GM18517 (cell line): ENCODE measurements around the gene SYCE3.
"Not testable (repeated sequence)": the region's sequence is repeated elsewhere in the genome, so short reads cannot be mapped to it uniquely, and the experiment has no call there.

Experiments used
- ATAC-seq: cut with Tn5 transposase; IDR thresholded peaks from one replicate; pipeline ENCODE4 v1.9.1; 2021; ENCODE audit warnings: mild to moderate bottlenecking, moderate library complexity; ENCODE audit not compliant: unreplicated experiment

SYCE3 gene

GRCh38 chr22:50551160-50551752, 11.5 kb downstream of the SYCE3 start:
- no peak for ATAC-seq

DNA sequence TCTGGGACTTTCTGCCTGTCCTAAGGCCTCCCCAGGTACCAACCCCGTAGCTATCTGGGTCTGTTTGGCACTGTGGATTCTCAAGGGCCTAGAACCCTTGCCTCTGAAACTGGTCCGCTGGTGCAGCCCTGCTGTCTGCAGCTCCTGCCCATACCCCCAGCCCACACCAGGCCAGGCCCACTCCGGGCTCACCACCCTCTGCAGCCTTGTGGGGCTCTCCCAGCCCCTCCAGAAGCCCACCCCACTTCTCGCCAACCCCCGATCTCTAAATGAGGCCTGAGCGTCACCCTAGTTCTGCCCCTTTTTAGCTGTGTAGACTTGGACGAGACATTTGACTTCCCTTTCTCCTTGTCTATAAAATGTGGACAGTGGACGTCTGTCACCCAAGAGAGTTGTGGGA, 12.3 kb downstream of the SYCE3 start:
- no peak for ATAC-seq

DNA sequence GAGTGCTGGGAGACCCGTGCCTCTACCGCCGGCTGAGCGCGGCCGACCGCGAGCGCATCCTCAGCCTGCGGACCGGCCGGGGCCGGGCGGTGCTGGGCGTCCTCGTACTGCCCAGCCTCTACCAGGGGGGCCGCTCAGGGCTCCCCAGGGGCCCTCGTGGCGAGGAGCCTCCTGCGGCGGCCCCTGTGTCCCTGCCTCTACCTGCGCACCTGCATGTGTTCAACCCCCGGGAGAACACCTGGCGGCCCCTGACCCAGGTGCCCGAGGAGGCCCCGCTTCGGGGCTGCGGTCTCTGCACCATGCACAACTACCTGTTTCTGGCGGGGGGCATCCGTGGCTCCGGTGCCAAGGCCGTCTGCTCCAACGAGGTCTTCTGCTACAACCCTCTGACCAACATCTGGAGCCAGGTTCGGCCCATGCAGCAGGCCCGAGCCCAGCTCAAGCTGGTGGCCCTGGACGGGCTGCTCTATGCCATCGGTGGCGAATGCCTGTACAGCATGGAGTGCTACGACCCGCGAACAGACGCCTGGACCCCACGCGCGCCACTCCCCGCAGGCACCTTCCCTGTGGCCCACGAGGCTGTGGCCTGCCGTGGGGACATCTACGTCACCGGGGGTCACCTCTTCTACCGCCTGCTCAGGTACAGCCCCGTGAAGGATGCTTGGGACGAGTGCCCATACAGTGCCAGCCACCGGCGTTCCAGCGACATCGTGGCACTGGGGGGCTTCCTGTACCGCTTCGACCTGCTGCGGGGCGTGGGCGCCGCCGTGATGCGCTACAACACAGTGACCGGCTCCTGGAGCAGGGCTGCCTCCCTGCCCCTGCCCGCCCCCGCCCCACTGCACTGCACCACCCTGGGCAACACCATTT, 13.6 kb downstream of the SYCE3 start:
- ATAC-seq = no peak

- no peak for ATAC-seq
Measured at GRCh38 chr22:50548040-50548920, 14.4 kb downstream of the SYCE3 start.

DNA sequence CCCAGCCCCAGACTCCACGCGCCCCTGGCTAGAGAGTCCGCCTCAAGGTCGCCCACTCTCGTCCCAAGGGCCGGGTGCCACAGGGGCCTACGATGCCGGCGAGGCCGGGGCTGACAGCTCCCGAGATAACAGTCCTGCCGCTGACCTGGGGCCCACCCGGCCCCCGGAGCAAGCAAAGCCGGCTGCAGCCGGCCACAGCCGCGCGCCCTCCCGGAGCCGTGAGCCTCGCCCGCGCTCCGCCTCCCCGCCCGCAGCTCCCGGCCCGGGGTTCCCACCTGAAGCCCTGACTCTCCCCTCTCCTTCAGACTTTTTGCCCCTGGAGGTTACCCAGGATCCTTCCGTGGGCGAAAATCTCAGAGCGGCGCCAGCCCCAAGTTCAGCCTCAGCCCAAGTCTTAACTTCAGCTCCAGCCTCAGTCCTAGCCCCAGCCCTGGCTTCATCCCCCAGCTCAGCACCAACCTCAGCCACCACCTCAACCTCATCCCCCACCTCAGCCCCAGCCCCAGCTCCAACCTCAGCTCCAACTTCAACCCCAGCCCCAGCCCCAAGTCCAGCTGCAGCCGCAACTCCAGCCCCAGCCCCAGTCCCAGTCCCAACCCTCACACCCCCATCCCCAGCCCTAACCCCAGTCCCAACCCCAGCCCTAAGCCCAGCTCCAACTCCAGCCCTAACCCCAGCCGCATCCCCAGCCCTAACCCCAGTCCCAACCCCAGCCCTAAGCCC, 15.3 kb downstream of the SYCE3 start:
- ATAC-seq = no peak

DNA sequence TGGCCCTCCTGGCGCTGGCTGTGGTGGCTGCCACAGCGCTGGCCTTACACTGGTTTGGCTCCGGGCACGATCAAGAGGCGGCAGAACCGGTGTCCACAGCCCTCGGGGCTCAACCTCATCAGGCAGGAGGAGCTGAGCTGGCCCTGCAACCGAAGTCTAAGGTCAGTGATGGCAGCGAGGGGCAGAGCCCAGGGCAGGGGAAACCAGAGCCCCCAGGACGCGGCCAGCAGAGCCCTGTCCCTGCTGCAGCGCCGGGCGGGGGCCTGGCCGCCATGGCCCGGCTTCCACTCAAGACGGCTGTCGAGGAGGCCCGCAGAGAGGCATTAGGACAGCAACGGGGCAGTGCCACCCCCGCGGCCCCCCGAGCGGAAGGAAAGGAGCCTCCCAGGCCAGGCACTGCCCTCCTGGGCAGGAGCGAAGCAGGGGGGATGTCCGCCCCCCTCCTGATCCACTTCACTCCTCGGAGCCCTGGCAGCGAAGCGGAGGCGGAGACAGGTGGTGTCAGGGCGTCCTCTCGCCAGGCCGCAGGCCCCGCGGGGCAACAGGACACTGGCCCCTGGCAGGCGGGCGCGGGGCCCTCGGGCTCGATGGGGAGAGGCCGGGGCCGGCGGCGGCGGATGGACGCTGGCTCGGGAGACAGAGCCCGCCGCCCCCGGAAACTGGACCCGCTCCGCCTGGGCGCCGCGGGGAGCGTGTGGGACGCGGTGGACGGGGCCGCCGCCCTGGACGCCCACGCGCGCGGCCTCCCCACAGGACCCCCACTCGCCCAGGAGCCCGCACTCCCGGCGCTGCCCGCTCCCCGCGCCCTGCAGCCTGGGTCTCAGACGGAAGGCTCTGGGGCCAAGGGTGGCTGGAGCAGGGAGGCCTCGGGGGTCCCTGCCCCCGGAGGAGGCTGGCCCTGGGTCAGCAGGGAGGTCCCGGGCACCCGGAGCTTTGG, 16.1 kb downstream of the SYCE3 start:
- no peak for ATAC-seq

DNA sequence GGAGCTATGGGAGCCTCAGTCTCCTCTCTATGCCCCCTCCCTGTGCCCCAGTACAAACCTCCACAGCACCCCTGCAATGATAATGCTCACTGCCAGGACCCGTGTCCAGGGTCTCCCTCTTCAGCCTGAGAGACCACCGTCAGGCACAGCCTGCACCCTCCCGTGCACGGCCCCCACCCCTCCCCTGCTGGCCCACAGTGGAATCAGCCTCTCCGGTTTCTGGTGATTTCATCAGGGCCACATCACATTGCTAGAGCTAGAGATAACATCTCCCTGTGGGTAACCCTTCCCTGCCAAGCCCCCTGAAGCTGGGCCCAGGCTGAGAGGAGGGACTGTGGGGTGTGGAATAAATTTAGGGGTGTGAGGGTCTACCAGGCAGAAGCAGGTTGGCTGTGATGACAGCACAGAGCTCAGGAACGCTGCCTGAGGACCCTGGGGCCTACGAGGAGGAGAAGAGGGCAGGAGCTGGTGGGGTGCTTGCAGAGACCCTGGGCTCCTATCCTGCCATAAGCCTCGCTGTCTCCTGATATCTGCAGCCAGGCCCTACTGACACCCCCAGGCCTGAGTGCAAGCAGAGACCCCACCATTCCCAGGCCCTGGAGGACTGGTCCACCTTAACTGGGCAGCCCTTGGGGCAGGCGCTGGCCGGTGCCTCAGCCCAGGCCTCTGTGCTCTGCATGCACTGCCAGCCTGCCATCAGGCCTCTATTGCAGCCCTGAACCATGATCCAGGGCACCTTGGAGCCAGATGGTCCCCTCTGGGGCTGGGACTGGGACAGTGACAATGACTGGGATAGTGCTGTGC, 17.0 kb downstream of the SYCE3 start, which contains the start of gene KLHDC7B:
Gene KLHDC7B (plus strand): TSS at position 378 of the 804 bp plus-strand sequence. CDS start 345 bp downstream, at position 723.
- no peak for ATAC-seq

GRCh38 chr22:50544746-50545253, 17.9 kb downstream of the SYCE3 start:
- ATAC-seq = no peak

DNA sequence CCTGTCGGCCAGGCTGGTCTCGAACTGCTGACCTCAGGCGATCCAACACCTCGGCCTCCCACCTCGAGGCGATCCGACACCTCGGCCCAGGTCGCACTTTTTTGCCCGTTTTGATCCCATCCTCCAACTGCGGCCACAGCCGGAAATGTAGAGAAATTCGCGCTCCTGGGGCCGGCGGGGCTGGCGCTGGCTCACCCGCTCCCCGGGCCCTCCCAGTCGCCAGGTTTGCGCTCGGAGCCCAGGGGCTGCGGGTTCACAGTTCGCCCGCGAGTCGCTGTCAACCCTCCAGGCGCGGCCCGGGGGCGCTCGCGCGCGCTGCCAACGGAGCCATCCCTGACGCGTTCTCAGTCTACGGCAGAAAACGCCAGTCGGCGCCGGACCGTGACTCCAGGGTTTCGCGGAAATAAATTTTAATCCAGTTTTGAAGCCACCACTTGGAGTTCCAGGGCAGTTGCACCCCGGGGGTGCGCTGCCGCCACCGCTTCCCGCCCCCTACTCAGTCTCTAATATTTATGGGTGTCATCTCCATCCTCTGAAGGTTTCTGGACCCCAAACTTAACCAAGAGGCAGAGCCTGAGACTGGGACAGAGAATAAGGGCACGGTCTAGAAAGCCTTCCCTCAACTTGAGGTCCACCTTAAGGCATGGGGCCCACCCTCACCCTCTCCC, 18.5 kb downstream of the SYCE3 start:
- ATAC-seq = no peak

- ATAC-seq = no peak
Measured at GRCh38 chr22:50542416-50542927, 20.2 kb downstream of the SYCE3 start.

DNA sequence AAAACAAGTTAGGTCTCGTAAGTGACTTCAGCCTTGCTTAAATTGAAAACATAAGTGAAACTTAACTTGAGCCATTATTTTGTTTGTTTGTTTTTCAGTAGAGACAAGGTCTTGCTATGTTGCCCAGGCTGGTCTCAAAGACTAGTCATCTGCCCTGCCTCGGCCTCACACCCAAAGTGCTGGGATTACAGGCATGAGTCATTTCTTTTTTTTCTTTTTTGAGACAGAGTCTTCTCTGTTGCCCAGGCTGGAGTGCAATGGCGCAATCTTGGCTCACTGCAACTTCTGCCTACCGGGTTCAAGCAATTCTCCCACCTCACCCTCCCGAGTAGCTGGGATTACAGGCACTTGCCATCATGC, 21.1 kb downstream of the SYCE3 start:
- ATAC-seq = not testable (repeated sequence)

DNA sequence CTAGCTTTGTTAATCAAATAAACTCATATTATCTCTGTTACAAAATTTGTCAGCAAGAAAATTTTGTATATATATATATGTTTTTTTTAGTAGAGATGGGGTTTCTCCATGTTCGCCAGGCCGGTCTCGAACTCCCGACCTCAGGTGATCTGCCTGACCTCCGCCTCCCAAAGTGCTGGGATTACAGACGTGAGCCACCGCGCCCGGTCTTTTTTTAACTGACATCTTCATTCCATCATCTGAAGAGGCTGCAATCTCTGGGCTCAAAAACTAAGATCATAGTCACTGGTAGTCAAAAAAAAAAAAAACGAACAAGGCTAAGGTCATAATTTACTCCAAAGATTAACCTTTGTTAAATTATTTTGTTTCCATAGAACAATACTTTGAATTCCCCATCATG, 22.3 kb downstream of the SYCE3 start:
- ATAC-seq = no peak

GRCh38 chr22:50537765-50538164, 25.0 kb downstream of the SYCE3 start:
- ATAC-seq = no peak

DNA sequence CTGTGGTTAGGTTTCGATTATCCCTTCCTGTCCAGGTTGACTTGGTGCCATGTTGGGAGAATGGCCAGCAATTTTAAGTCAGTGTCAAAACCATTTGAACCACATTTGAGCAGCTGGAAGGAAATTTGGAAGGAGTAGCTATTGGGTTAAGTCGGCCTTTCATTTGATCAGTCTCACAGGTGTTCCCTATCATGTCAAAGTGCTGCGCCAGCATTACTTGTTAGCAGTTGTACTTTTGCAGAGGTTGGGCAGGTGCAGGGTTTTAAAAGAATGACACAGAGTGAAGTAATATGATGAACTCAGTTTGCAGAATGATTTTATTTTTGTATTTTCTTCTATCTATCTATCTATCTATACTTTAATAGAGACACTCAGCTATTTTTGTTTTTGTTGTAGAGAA, 26.5 kb downstream of the SYCE3 start:
- ATAC-seq = no peak

- no peak for ATAC-seq
Measured at GRCh38 chr22:50535113-50535512, 27.6 kb downstream of the SYCE3 start.

DNA sequence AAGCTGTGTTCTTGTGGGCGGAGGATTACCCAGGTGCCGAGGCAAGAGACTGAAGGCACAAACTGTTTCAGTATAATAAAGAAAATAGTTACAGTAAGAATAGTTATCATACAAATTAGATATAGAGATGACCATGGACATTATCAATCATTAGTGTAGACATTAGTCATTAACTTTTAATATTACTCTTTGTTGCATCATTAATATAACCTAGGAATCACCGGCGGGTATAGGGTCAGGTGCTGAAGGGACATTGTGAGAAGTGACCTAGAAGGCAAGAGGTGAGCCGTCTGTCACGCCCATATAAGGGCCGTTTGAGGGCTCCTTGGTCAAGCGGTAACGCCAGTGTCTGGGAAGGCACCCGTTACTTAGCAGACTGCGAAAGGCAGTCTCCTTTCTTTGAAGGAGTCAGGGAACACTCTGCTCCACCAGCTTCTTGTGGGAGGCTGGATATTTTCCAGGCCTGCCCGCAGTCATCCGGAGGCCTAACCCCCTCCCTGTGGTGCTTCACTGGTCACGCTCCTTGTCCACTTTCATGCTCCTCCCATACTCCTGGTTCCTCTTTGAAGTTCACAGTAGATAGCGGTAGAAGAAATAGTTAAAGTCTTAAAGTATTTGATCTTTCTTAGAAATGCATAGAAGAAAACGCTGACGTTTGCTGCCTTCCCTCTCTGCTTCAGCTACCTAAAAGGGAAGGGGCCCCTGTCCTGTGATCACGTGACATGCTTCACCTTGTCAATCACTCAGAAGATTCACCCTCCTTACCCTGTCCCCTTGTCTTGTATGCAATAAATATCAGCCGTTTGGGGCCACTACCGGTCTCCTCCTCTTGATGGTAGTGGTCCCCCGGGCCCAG, 28.6 kb downstream of the SYCE3 start:
- ATAC-seq = not testable (repeated sequence)
